Measurements from ENCODE around the gene RILPL2. TPM values are rescaled to one million over a fixed set of nuclear protein-coding genes. Genes with fewer than 3 reads are reported as not detected.
"Not testable (repeated sequence)": the region's sequence is repeated elsewhere in the genome, so short reads cannot be mapped to it uniquely, and the experiment has no call there.

RILPL2 gene
- total RNA-seq, 2 donors from 2014 or later, result 12.3 to 12.6 TPM

- peaks cover 16% of the 10 kb centered on the region for H3K4me1 Mint-ChIP-seq
- ATAC-seq (replicated peaks), result peak; percentile 55
- peaks cover 37% of the 10 kb centered on the region for H3K36me3 Mint-ChIP-seq (ENCODE audit: low read depth)
- H3K9me3 Mint-ChIP-seq, result no peaks in the 10 kb centered on the region
- peak overlapping the region; percentile 80 for H3K4me3 Mint-ChIP-seq
- H3K27ac Mint-ChIP-seq, result peak overlapping the region; percentile 81
- H3K27me3 Mint-ChIP-seq, result no peaks in the 10 kb centered on the region
Measured at GRCh38 chr12:123388177-123388950, 48.1 kb downstream of the RILPL2 start.

GRCh38 chr12:123387508-123388176 is 48.8 kb downstream of the RILPL2 start:
- Mint-ChIP-seq H3K4me3 (peak overlapping the region; percentile 80), H3K27ac (peak overlapping the region; percentile 81), H3K4me1 (peaks cover 16% of the 10 kb centered on the region), H3K36me3 (ENCODE audit: low read depth) (peaks cover 30% of the 10 kb centered on the region), H3K27me3 (no peaks in the 10 kb centered on the region), H3K9me3 (no peaks in the 10 kb centered on the region)
- ATAC-seq (replicated peaks), result no peak

- H3K27me3 Mint-ChIP-seq; H3K36me3 Mint-ChIP-seq (ENCODE audit: low read depth); H3K4me3 Mint-ChIP-seq; H3K27ac Mint-ChIP-seq; H3K4me1 Mint-ChIP-seq; H3K9me3 Mint-ChIP-seq; ATAC-seq (replicated peaks): not testable (repeated sequence)
Measured at GRCh38 chr12:123385536-123385935, 50.9 kb downstream of the RILPL2 start.

GRCh38 chr12:123384994-123385376 is 51.5 kb downstream of the RILPL2 start:
- Mint-ChIP-seq H3K4me1 (peaks cover 6% of the 10 kb centered on the region), H3K4me3 (peak overlapping the region; percentile 89), H3K36me3 (ENCODE audit: low read depth) (peaks cover 4% of the 10 kb centered on the region), H3K9me3 (no peaks in the 10 kb centered on the region), H3K27me3 (no peaks in the 10 kb centered on the region), H3K27ac (no peak overlapping the region)
- no peak for ATAC-seq (replicated peaks)

GRCh38 chr12:123384318-123384993 is 52.0 kb downstream of the RILPL2 start:
- ATAC-seq (replicated peaks), result no peak
- Mint-ChIP-seq H3K36me3 (ENCODE audit: low read depth) (no peaks in the 10 kb centered on the region), H3K9me3 (no peaks in the 10 kb centered on the region), H3K27me3 (no peaks in the 10 kb centered on the region), H3K4me1 (peaks cover 6% of the 10 kb centered on the region), H3K4me3 (peak overlapping the region; percentile 89), H3K27ac (peak overlapping the region; percentile 76)

- H3K4me1 Mint-ChIP-seq, result no peaks in the 10 kb centered on the region
- no peaks in the 10 kb centered on the region for H3K9me3 Mint-ChIP-seq
- peak overlapping the region; percentile 89 for H3K4me3 Mint-ChIP-seq
- no peaks in the 10 kb centered on the region for H3K36me3 Mint-ChIP-seq (ENCODE audit: low read depth)
- no peak for ATAC-seq (replicated peaks)
- no peaks in the 10 kb centered on the region for H3K27me3 Mint-ChIP-seq
- H3K27ac Mint-ChIP-seq, result no peak overlapping the region
Measured at GRCh38 chr12:123382684-123383083, 53.8 kb downstream of the RILPL2 start.

- Mint-ChIP-seq H3K27me3 (no peaks in the 10 kb centered on the region), H3K36me3 (ENCODE audit: low read depth) (no peaks in the 10 kb centered on the region), H3K9me3 (no peaks in the 10 kb centered on the region), H3K4me1 (no peaks in the 10 kb centered on the region), H3K27ac (no peak overlapping the region), H3K4me3 (no peak overlapping the region)
- no peak for ATAC-seq (replicated peaks)
Measured at GRCh38 chr12:123379391-123379790, 57.1 kb downstream of the RILPL2 start.

- H3K4me1 Mint-ChIP-seq; H3K36me3 Mint-ChIP-seq (ENCODE audit: low read depth); H3K27ac Mint-ChIP-seq; ATAC-seq (replicated peaks); H3K27me3 Mint-ChIP-seq; H3K9me3 Mint-ChIP-seq; H3K4me3 Mint-ChIP-seq: not testable (repeated sequence)
Measured at GRCh38 chr12:123372415-123372814, 64.1 kb downstream of the RILPL2 start.

GRCh38 chr12:123371667-123372368 is 64.7 kb downstream of the RILPL2 start:
- not testable (repeated sequence) for H3K36me3 Mint-ChIP-seq (ENCODE audit: low read depth)

GRCh38 chr12:123369229-123369628 is 67.3 kb downstream of the RILPL2 start:
- H3K36me3 Mint-ChIP-seq (ENCODE audit: low read depth), result peaks cover 10% of the 10 kb centered on the region
- no peak overlapping the region for H3K4me3 Mint-ChIP-seq
- H3K27me3 Mint-ChIP-seq, result no peaks in the 10 kb centered on the region
- no peak overlapping the region for H3K27ac Mint-ChIP-seq
- no peak for ATAC-seq (replicated peaks)
- H3K4me1 Mint-ChIP-seq, result peaks cover 6% of the 10 kb centered on the region
- no peaks in the 10 kb centered on the region for H3K9me3 Mint-ChIP-seq

More at GRCh38 chr12:123371667-123372368, 64.7 kb downstream of the RILPL2 start:
- not testable (repeated sequence) for ATAC-seq (replicated peaks); H3K27me3 Mint-ChIP-seq; H3K4me1 Mint-ChIP-seq; H3K9me3 Mint-ChIP-seq; H3K4me3 Mint-ChIP-seq; H3K27ac Mint-ChIP-seq

- peak overlapping the region; percentile 54 for H3K27ac Mint-ChIP-seq
- H3K9me3 Mint-ChIP-seq; H3K4me1 Mint-ChIP-seq; H3K27me3 Mint-ChIP-seq; H3K4me3 Mint-ChIP-seq; ATAC-seq (replicated peaks): not testable (repeated sequence)
- H3K36me3 Mint-ChIP-seq (ENCODE audit: low read depth), result peaks cover 16% of the 10 kb centered on the region
Measured at GRCh38 chr12:123368431-123368830, 68.1 kb downstream of the RILPL2 start.

GRCh38 chr12:123367511-123367910 is 69.0 kb downstream of the RILPL2 start:
- H3K36me3 Mint-ChIP-seq (ENCODE audit: low read depth), result peaks cover 23% of the 10 kb centered on the region
- peak overlapping the region; percentile 54 for H3K27ac Mint-ChIP-seq
- ATAC-seq (replicated peaks), result no peak

More at GRCh38 chr12:123367511-123367910, 69.0 kb downstream of the RILPL2 start:
- Mint-ChIP-seq H3K4me3 (no peak overlapping the region), H3K27me3 (no peaks in the 10 kb centered on the region), H3K4me1 (peaks cover 10% of the 10 kb centered on the region), H3K9me3 (no peaks in the 10 kb centered on the region)

Data from activated T-helper 17 cell treated with anti-CD3 and anti-CD28 coated beads, Interleukin-2, amount 50 U/mL, for 72 hours (primary cell).